NCI-H82 treated with DMSO at 0.1 percent for 48 hours (cell line): ENCODE data around the gene SETX.
"Not testable (repeated sequence)": the region's sequence is repeated elsewhere in the genome, so short reads cannot be mapped to it uniquely, and the experiment has no call there.

Source experiments
- DNase-seq: peaks from one replicate; lab custom pipeline; 2025; ENCODE audit not compliant: unreplicated experiment; lab: John Stamatoyannopoulos, UW

The SETX gene, protein sequence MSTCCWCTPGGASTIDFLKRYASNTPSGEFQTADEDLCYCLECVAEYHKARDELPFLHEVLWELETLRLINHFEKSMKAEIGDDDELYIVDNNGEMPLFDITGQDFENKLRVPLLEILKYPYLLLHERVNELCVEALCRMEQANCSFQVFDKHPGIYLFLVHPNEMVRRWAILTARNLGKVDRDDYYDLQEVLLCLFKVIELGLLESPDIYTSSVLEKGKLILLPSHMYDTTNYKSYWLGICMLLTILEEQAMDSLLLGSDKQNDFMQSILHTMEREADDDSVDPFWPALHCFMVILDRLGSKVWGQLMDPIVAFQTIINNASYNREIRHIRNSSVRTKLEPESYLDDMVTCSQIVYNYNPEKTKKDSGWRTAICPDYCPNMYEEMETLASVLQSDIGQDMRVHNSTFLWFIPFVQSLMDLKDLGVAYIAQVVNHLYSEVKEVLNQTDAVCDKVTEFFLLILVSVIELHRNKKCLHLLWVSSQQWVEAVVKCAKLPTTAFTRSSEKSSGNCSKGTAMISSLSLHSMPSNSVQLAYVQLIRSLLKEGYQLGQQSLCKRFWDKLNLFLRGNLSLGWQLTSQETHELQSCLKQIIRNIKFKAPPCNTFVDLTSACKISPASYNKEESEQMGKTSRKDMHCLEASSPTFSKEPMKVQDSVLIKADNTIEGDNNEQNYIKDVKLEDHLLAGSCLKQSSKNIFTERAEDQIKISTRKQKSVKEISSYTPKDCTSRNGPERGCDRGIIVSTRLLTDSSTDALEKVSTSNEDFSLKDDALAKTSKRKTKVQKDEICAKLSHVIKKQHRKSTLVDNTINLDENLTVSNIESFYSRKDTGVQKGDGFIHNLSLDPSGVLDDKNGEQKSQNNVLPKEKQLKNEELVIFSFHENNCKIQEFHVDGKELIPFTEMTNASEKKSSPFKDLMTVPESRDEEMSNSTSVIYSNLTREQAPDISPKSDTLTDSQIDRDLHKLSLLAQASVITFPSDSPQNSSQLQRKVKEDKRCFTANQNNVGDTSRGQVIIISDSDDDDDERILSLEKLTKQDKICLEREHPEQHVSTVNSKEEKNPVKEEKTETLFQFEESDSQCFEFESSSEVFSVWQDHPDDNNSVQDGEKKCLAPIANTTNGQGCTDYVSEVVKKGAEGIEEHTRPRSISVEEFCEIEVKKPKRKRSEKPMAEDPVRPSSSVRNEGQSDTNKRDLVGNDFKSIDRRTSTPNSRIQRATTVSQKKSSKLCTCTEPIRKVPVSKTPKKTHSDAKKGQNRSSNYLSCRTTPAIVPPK (N-terminal part only)

DNA sequence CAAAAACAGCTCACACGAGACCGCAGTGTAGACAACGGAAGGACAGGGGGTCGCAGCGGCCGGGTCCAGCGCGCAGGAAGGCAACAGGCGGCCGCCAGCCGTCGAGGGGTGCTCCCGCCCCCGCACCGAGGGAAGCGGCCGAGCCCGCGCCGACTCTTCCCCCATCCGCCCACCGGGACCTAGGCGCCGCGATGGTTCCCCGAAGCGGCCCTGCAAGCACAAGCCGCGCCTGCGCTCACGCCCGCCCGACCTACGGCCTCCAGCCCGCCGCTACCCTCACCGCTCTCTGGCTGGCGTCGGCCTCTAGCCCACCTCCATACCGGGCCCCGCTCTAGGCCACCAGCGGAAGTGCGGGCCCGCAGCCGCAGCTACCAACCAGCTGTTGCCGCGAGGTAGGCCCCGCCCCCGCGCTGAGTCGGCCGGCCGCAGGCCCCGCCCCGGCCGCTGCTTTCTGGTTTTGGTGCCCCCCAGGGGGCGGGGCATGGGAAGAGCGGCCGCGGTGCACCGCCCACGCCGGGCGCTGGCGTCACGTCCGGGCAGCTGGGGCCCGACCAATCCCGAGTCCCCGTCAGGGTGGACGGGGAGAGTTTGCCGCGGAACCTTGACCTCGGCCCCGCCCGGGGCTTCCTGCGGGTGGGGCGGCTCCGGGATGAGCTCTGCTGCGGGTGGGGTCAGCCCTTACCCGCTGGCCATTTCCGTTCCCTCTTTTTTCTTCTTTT lies at the start of gene SETX:
SETX (minus strand) TSS at position 350 of the 719 bp plus-strand sequence. CDS start 5,558 bp downstream, outside the sequence.
- DNase-seq: peak; percentile 86

DNA sequence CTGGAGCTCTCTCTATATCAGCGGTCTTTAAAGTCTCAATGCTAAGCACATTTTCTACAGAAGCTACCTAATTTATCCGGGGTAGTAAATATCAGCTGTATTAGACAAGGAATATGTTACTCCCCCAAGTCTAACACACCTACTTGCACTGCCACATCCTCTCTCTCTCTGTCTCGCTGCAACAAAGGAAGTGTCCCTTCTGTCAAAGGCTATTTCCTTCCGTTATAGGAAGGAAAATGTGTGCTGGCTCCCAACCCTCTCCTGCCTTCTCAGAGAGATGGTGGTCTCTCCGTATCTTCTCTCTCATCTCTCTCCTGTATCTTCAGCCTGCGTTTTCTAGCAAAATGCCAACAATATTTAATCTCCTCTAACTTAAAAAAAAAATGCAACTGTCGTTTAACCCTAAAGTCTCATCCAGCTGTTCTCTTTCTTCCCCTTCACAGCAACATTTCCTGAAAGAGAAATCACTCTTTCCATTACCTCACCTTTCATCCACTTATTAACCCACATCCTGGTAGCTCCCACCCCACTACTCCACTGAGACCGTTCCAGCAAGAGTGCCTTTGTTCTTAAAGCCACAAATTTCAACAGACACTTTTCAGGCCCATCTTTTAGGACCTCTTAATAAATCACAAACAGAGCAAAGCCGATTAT lies 49.6 kb upstream of the SETX start:
- no peak for DNase-seq

DNA sequence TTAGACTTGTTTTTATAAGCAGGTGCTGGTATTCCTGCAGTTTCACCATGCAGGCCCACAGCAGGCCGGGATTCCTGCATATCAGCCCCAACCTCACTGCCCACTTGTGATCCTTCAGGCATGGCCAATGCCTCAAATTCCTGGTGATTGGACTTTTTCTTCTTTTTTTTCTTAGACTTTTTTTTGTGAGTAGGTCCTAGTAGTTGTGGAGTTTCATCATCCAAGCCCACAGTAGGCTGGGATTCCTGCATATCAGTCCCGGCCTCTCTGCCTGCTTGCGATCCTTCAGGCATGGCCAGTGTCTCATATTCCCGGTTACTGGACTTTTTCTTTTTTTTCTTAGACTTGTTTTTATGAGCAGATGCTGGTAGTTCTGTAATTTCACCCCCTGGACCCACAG lies 47.0 kb upstream of the SETX start:
- DNase-seq: no peak

DNA sequence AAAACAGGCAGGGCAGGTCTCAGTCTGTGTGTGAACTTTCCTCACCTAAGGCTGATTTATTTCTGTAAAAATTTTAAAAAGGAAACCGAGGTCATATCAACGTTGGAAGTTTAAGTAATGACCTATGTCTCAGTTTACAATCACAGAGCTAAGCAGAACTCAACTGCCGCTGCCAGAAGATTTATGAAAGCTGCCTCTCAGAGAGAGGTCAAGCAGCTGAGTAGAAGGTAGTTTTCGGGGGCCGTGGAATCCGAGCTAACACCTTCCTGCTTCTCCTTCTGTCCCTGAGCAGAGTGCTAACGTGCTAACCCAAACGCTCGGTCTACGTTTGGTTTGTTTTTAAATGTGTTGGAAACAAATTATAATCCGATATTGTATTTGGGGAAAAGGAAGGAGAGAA lies 40.8 kb upstream of the SETX start:
- no peak for DNase-seq

DNA sequence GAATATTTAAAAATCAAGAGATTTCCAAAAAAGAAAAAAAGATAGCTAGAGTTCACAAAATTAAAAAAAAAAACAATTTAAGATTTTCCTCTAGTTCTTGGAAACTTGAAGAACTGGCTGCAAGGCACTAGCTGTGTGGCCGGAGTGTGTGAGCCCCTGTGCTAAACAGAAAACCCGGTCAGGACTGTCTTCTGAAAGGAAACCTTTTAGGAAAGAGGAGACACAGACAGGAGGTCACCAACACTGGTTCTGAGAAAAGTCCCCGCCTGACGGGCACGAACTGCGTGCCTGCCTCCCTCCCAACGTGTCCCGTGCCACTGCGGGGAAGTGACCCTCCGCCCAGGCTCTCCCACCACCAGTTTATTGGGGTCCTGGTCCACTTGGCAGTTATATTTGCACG lies 36.7 kb upstream of the SETX start:
- no peak for DNase-seq

DNA sequence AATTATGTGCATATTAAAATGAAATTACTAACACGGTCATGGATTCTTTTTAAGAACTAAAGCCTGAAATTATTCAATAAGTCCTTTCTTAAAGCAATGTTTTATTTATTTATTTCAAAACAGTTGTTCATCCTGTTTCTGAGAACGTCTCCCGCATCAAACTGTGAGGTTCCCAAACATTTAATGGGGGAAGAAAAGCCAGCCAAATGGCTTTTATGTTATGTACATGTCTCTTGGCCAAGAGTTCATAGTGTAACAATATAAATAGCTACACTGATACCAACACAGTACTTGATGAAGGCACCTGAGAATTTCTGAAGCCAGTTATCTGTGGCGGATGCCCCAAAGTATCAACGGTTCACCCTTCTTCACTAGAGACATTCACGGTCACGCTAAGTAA lies 36.2 kb upstream of the SETX start:
- DNase-seq: no peak

DNA sequence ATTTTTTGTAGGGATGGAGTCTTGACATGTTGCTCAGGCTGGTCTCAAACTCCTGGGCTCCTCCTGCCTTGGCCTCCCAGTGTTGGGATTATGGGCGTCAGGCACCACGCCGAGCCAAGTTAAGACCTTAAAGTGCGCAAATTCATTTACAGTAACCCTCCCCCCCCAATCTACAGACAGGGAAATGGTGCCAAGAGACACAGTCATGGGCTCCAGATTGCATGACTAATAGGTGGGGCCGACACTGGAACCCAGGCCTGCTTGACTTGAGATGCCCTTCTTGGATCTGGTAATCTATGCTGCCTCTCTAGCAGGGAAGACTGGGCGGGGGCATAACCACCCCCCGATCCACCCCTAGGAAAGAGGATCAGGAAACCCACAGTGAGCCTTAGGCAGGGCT lies 32.3 kb upstream of the SETX start:
- DNase-seq: no peak

DNA sequence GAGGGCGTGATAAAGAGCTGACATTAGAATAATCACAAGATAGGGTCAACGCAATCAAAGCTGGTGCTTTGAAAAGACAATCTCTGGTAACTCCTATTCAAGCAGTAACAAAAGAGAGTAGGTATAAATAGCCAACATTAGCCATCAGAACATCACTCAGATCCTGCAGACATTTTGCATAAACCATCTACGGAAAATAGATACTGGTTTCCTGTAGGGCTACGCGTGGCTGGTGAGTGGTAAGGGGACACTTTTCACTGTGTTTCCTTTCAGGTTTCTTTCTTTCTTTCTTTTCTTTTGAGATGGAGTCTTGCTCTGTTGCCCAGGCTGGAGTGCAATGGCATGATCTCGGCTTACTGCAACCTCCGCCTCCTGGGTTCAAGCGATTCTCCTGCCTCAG lies 29.6 kb upstream of the SETX start:
- no peak for DNase-seq

DNA sequence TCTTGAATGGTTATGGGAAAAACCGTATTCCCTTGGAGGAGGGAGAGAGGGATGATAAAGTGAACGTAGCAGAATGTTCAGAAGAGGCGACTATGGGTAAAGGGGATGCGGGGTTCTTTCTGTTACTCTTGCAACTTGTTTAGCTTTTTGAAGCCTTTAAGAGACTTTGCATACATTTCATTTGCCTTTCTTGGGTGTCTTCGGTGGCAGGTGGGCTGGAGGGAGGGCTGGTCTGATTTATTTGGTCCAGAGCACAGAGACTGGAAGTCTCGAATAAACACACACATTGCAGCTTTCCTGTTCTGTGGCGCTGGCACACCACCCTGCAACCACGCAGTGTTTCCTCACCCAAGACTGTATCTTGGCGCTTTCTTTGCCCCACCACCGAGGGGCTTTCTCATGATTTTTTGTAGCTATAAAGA lies 28.7 kb upstream of the SETX start:
- DNase-seq: no peak

DNA sequence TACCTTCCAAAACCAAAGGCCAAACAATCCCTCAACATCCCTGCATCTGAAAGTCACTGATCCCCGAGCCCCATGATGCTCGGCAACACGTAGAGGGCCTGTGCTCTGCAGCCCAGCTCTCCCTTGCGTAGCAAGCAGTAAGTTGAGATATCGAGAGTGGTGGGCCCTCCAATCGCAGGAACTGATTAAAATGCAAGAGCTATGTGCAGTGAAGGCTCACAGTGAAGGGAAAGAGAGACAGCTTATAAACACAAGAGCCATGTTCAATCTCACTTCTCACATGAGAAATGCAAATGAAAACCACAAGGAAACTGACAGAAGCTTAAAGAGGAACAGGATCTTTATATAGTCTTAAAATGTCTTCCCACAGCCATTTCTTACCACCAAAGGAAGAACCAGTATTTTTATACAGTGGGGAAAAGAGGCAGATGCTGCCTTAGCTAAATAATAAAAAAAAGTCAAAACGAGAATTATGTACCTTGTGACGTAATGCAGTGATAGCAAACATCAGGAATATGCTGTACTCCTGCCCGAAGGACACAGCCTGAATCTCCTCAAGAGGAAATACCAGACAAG lies 27.3 kb upstream of the SETX start:
- no peak for DNase-seq

DNA sequence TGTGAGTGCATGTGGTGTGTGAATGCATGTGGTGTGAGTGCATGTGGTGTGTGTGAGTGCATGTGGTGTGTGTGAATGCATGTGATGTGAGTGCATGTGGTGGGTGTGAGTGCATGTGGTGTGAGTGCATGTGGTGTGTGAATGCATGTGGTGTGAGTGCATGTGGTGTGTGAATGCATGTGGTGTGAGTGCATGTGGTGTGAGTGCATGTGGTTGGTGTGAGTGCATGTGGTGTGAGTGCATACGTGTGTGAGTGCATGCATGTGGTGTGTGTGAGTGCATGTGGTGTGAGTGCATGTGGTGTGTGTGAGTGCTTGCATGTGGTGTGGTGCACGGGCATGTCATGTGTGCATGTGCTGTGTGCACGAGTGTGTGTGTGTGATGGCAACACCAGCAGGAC lies 23.6 kb upstream of the SETX start:
- not testable (repeated sequence) for DNase-seq

DNA sequence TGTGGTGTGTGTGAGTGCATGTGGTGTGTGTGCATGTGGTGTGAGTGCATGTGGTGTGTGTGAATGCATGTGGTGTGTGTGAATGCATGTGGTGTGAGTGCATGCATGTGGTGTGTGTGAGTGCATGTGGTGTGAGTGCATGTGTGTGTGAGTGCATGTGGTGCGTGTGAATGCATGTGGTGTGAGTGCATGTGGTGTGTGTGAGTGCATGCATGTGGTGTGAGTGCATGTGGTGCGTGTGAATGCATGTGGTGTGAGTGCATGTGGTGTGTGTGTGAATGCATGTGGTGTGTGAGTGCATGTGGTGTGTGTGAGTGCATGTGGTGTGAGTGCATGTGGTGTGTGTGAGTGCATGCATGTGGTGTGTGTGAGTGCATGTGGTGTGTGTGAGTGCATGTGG lies 23.0 kb upstream of the SETX start:
- not testable (repeated sequence) for DNase-seq

DNA sequence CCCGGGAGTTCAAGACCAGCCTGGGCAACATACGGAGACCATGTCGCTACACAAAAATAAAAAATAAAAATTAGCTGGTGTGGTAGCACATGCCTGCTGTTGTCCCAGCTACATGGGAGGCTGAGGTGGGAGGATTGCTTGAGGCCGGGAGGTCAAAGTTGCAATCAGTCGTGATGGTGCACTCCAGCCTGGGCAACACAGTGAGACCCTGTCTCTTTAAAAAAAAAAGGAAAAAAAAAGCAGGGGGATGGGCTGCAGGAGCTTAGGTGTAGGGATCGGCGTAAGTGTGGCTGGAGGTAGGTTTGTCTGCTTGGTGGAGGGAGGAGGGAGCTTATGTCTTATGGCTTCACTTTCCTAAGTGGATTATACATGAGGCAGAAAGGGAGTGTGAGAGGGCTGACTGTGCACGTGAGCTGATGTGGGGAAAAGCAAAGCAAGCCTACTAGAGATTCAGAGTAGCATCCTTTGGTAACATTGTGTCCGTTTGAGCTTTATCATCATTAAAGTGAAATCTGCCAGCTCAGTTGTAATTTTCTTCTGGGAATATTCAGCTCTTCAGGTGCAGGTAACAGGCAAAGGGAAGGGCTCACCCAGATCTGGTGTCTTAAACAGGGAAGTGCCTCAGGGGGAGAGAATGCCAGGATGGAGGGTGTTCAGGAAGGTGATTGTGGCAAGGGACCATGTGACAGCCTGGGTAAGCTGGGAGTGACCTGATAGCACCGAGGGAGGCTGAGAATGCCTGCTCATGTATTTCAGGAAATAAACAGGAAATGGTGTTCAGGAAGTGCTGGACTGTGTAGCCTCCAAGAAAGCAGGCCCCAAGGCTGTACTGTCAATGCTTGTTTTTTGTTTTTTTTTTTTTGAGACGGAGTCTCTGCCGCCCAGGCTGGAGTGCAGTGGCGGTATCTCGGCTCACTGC lies 17.6 kb upstream of the SETX start:
- DNase-seq: peak; percentile 92

DNA sequence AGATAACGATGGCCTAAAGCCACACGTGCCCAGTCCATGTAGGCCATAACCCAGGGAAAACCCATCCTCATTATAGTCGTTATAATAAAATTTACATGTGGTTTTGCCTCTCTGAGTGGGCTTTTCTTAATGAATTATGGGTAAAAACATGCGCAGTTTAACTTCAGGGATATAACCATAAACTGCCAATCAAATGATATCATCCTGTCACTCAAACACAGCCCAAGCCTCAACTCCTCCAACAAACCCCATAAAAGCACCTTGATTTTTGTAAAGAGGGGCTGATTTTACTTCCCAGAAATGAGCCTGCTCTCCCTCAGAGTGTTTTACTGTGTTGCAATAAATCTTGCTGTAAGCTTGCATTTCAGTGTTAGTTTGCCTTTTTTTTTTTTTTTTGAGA lies 15.8 kb upstream of the SETX start:
- DNase-seq: no peak

DNA sequence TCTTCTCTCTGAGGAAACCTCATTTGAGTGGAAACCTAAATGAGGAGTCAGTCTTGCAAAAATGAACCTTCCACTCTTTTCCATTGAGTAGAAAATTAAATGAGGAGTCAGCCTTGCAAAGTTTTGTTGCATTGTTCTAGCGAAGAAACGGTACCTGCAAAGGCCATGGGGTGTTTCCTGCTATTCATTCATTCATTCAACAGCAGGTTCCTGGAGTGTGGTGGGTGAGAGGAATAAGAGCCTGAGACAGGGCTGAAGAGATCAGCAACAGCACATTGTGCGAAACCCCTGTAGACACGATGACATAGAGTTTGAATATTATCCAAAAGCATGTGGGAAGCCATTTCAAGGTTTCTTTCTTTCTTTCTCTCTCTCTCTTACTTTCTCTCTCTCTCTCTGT lies 14.6 kb upstream of the SETX start:
- DNase-seq: no peak

DNA sequence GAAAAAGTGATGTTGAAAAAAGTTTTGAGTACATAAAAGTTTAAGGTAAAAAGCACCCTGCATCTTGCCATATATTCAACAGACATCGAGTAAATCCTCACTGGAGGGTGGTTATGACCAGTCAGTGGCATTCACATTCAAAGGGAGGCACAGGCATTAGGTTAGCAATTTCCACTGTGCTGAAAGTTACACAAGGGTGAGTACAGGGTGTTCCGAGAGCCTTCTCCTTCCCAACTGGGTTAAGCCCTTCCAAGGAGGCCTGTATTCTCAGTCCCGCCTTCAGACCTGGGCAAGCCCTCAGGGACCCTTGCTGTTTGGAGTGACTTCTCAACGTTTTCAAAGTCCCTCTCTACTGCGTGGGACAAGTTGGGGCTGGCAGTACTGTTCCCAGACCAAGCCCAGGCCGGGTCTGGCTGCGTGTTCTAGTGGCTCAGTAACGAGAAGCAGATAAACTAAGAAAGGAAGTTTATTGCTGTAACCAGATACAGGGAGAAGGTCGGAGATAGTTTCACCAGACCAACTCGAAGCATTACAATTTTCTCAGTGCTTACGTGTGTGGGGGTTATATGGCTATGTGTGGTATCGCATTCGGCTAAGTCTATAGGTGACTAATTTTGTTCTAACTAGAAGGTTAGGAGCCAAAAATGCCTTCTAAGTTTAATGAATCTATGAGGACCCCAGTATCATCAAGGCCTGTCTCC lies 13.0 kb upstream of the SETX start:
- DNase-seq: no peak

DNA sequence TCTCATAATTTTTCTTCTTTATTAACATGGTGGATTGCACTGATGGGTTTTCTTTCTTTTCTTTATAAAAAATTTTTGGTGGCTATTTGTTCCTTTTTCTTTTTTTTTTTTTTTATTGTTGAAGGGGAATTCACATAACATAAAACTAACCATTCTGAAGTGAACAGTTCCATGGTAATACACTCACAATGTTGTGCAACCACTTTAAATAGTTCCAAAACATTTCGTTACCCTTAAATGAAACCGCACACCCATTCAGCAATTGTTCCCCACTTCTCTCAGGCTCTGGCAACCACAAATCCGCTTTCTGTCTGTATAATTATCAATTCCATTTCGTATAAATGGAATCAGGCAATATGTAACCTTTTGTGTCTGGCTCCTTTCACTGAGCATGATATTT lies 11.7 kb upstream of the SETX start:
- no peak for DNase-seq

DNA sequence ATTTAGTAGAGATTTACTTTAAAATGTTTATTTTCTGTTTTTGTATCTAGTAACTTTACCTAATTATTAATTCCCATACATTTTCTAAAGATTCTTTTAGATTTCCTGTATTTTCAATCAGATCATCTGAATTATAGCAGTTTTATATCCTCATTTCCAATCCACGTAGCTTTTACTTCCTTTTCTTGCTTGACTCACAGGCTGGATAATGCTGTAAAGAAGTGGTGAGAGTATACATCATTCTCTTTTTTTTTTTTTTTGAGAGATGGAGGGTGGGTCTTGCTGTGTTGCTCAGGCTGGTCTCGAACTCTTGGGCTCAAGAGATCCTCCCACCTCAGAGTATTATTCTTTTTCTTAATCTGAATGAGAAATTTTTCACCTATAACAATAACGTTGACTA lies 11.2 kb upstream of the SETX start:
- DNase-seq: no peak
